Measurements from ENCODE around the gene PEX11G. TPM values are rescaled to one million over a fixed set of nuclear protein-coding genes. Genes with fewer than 3 reads are reported as not detected.

PEX11G gene
- polyA plus RNA-seq, 2 of the 4 experiments (the other 2 are of a cell fraction), result 1.3 to 1.9 TPM

DNA sequence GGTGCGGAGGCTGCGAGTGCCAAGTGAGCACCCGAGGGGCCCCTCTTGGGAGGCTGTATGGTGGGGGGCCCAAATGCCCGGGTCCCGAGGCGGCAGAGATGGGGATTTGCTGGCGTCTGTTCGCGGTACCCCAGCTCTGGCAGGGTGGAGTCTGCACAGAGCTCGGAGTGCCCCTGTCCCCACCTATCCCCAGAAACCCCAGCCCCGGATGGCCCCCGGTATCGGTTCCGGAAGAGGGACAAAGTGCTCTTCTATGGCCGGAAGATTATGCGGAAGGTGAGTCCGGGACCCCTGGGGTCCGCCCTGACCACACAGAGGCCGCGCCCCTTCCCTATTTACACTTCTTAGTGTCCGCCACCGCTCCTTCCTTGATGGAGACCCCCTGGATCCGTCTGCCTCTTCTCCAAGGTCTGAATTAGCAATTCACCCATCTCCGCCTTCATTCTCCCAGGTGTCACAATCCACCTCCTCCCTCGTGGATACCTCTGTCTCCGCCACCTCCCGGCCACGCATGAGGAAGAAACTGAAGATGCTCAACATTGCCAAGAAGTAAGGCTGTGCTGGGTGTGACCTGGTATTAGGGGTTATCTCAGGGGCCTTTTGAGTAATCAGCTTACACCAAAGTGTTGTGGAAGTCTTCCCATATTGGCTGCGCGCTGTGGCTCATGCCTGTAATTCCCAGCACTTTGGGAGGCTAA lies 47.3 kb upstream of the PEX11G start (continued):
- TF ChIP-seq KDM5A (IDR thresholded peaks at IDR 0.05) (no peak), HOXB13 (CRISPR knock-in tag; IDR thresholded peaks at IDR 0.05; ENCODE audit: low read depth) (no peak), NR3C1 (IDR thresholded peaks at IDR 0.05) (no peak), ZSCAN20 (CRISPR knock-in tag; IDR thresholded peaks at IDR 0.05) (no peak), POLR2A (IDR thresholded peaks at IDR 0.05; ENCODE audit: low read length) (no peak)
- TF ChIP-seq, protein P1, sequence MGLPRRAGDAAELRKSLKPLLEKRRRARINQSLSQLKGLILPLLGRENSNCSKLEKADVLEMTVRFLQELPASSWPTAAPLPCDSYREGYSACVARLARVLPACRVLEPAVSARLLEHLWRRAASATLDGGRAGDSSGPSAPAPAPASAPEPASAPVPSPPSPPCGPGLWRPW (IDR thresholded peaks at IDR 0.05), result no peak

- ChIA-PET CTCF (interaction anchor here (1.6 kb wide), 1 partner anchor 14 kb away, joined by 5 read pairs; no protein-coding TSS in a partner anchor), POLR2A (no interaction called here)
- Histone ChIP-seq H3K9me3 (no peaks in the 10 kb centered on the region), H3K4me1 (peaks cover 11% of the 10 kb centered on the region; the same call in 2 of the 3 replicates), H3K27ac (peak within 1 kb of the TSS; percentile 91 to 95), H3K4me3 (peak within 1 kb of the TSS; percentile 89), H3K4me2 (peak within 1 kb of the TSS; percentile 84)
- peak; percentile 77 to 84 for ATAC-seq
- peak; percentile 87 to 92 for DNase-seq (ENCODE audit: low read depth in 1 of 2, low spot score in 1 of 2)
- no CpG with 5 or more reads among the region's 76 CpGs for WGBS (ENCODE audit: missing lambda C conversion rate)
- TF ChIP-seq KDM1A (IDR thresholded peaks at IDR 0.05; ENCODE audit: low read depth) (peak; percentile 82; the same call in 1 of the 2 replicates), POLR2A (IDR thresholded peaks at IDR 0.05; ENCODE audit: low read length) (peak; percentile 31; the same call in 1 of the 2 replicates), BHLHE40 (IDR thresholded peaks at IDR 0.05; ENCODE audit: low read depth, low read length) (no peak), RAD21 (conservative IDR thresholded peaks at IDR 0.05 in 1 of 2, IDR thresholded peaks at IDR 0.05 in 1 of 2) (no peak), MYC (IDR thresholded peaks at IDR 0.05; ENCODE audit: borderline replicate concordance, low read length) (0 out of 2 replicates have a peak, but pooled peaks have one; percentile 10), FOSL2 (IDR thresholded peaks at IDR 0.05) (no peak), FOSL2 (CRISPR knock-in tag; IDR thresholded peaks at IDR 0.05) (0 out of 2 replicates have a peak, but pooled peaks have one; percentile 7), EHF (CRISPR knock-in tag; IDR thresholded peaks at IDR 0.05) (no peak), PHF8 (IDR thresholded peaks at IDR 0.05; ENCODE audit: borderline replicate concordance, low read depth) (peak; percentile 39; the same call in 1 of the 2 replicates), JUN (IDR thresholded peaks at IDR 0.05) (peak in 1 of 2 experiments; percentile 54; a peak in 1 of 5 replicates), CHD4 (IDR thresholded peaks at IDR 0.05; ENCODE audit: borderline replicate concordance) (no peak; the same call in 1 of the 2 replicates)
- TF ChIP-seq, protein P2, sequence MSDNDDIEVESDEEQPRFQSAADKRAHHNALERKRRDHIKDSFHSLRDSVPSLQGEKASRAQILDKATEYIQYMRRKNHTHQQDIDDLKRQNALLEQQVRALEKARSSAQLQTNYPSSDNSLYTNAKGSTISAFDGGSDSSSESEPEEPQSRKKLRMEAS (IDR thresholded peaks at IDR 0.05), result peak; percentile 46; the same call in 1 of the 2 replicates
- TF ChIP-seq, protein P3, sequence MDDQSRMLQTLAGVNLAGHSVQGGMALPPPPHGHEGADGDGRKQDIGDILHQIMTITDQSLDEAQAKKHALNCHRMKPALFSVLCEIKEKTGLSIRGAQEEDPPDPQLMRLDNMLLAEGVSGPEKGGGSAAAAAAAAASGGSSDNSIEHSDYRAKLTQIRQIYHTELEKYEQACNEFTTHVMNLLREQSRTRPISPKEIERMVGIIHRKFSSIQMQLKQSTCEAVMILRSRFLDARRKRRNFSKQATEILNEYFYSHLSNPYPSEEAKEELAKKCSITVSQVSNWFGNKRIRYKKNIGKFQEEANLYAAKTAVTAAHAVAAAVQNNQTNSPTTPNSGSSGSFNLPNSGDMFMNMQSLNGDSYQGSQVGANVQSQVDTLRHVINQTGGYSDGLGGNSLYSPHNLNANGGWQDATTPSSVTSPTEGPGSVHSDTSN (IDR thresholded peaks at IDR 0.05), result no peak
- FAIRE-seq, result no peak
These were observed 46.5 kb upstream of the PEX11G start, which contains the start of gene PNPLA6 for GRCh38 chr19:7535047-7535997. PNPLA6 (plus strand) TSS chr19:7535717; CDS start chr19:7535789, 72 bp downstream.

GRCh38 chr19:7534531-7535046 lies 45.8 kb upstream of the PEX11G start:
- ATAC-seq, result peak; percentile 77 to 78
- TF ChIP-seq CTCF (IDR thresholded peaks at IDR 0.05), result peak; percentile 16; the same call in 2 of the 3 replicates
- TF ChIP-seq, protein P2 (IDR thresholded peaks at IDR 0.05), result no peak
- TF ChIP-seq ELK1 (IDR thresholded peaks at IDR 0.05; ENCODE audit: low read depth, low read length), result no peak
- TF ChIP-seq, protein P4, sequence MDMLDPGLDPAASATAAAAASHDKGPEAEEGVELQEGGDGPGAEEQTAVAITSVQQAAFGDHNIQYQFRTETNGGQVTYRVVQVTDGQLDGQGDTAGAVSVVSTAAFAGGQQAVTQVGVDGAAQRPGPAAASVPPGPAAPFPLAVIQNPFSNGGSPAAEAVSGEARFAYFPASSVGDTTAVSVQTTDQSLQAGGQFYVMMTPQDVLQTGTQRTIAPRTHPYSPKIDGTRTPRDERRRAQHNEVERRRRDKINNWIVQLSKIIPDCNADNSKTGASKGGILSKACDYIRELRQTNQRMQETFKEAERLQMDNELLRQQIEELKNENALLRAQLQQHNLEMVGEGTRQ (IDR thresholded peaks at IDR 0.05), result no peak

More at GRCh38 chr19:7534531-7535046, 45.8 kb upstream of the PEX11G start:
- H3K4me1 ChIP-seq, result peaks cover 11% of the 10 kb centered on the region; the same call in 2 of the 3 replicates
- ChIA-PET POLR2A (interaction anchor here (3.0 kb wide), 1 partner anchor 12 kb away, joined by 11 read pairs; the partner anchor contains the start of gene MCOLN1), CTCF (interaction anchor here (0.7 to 1.6 kb wide), 2 partner anchors 13 to 146 kb away, joined by 3 to 5 read pairs; partner anchors contain the start of gene TRAPPC5)
- 1% methylated on average over 13 of the region's 27 CpGs for WGBS (ENCODE audit: missing lambda C conversion rate)
- no peak for FAIRE-seq
- no peaks in the 10 kb centered on the region for H3K9me3 ChIP-seq
- peak overlapping the region; percentile 84 for H3K4me2 ChIP-seq
- H3K4me3 ChIP-seq, result peak overlapping the region; percentile 89
- peak overlapping the region; percentile 91 to 95 for H3K27ac ChIP-seq
- DNase-seq (ENCODE audit: low read depth in 1 of 2, low spot score in 1 of 2), result peak; percentile 78 to 80
